Measurements from ENCODE around the gene DNAH17. TPM values are rescaled to one million over a fixed set of nuclear protein-coding genes. Genes with fewer than 3 reads are reported as not detected.

The DNAH17 gene
- total and polyA plus RNA-seq, 2 of the 8 experiments (the other 6 are each of a cell fraction or from before 2014, with no cell fraction given), result 0.14 to 0.67 TPM

DNA sequence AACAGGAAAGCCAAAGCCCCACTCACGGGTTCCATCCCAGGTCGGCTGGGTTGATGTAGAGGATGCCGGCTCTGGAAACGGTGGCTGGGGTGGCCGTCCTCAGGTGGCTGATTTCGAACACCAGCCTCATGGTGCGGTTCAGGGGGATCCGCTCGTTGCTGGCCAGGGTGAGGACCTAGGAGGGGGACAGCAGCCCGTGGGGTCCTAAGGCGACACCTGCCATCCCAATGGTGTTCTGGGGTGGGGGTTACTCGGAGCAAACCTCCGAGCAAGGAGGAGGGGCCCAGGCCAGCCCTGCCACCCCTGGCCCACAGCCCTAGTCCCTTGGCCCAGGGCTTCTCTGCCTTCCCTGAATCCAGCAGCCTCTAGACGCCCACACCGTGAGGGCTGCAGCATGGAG lies 86.5 kb downstream of the DNAH17 start:
- H3K4me3 ChIP-seq (ENCODE audit: extremely low read depth in 1 of 4, insufficient read depth in 2 of 4, low read depth in 3 of 4, low read length in 4 of 4), result no peak overlapping the region
- H2BK120ac ChIP-seq (replicated peaks; ENCODE audit: low read depth, low read length), result no peak overlapping the region
- no peak overlapping the region for H3K9ac ChIP-seq (replicated peaks in 1 of 4; ENCODE audit: extremely low read depth in 1 of 4, low read depth in 3 of 4, low read length in 3 of 4)
- no peak overlapping the region for H4K5ac ChIP-seq (ENCODE audit: insufficient read length, low read depth, low read length)
- H3K79me2 ChIP-seq (ENCODE audit: control insufficient read depth in 1 of 2, insufficient read depth in 2 of 2, low read length in 2 of 2), result no peaks in the 10 kb centered on the region
- no peak overlapping the region for H3K4ac ChIP-seq (replicated peaks; ENCODE audit: insufficient read length, low read depth, low read length)
- H3K18ac ChIP-seq (ENCODE audit: extremely low read depth, low read length), result no peak overlapping the region
- 88% methylated on average over 13 of the region's 15 CpGs; no CpG with 5 or more reads in 1 of the 2 experiments for WGBS, 2 experiments (ENCODE audit: extremely low coverage in 1 of 2, insufficient coverage in 1 of 2, insufficient read length in 1 of 2, insufficient replicate concordance in 2 of 2, low coverage in 1 of 2, low lambda C conversion rate in 2 of 2, missing lambda C conversion rate in 1 of 2)
- H3K23me2 ChIP-seq (ENCODE audit: low read depth, low read length), result peaks cover 1% of the 10 kb centered on the region; the same call in 1 of the 2 replicates
- peaks cover 0 to 1% (median 0%) of the 10 kb centered on the region in 4 experiments; a peak in 2 of 7 replicates for H3K4me1 ChIP-seq (replicated peaks in 1 of 4; ENCODE audit: control insufficient read depth in 3 of 4, insufficient read depth in 4 of 4, low read length in 3 of 4)
- H2AK5ac ChIP-seq (ENCODE audit: low read depth, low read length), result no peak overlapping the region
- no peak overlapping the region for H3K14ac ChIP-seq (ENCODE audit: insufficient read length)
- TF ChIP-seq CBX5 (IDR thresholded peaks at IDR 0.05; ENCODE audit: low read depth, low read length), result no peak
- no peak for TF ChIP-seq MAFK (IDR thresholded peaks at IDR 0.05; ENCODE audit: low read depth, low read length)
- no peak overlapping the region for H3K4me2 ChIP-seq (ENCODE audit: insufficient read depth in 1 of 2, low read depth in 2 of 2, low read length in 2 of 2)
- peaks cover 0 to 3% (median 0%) of the 10 kb centered on the region in 4 experiments; a peak in 4 of 7 replicates for H3K27me3 ChIP-seq (replicated peaks in 1 of 4; ENCODE audit: control insufficient read depth in 3 of 4, extremely low read depth in 1 of 4, insufficient read depth in 3 of 4, low read length in 3 of 4)
- H2BK20ac ChIP-seq (ENCODE audit: low read length), result no peak overlapping the region
- CTCF ChIA-PET (ENCODE audit: partially characterized antibody), result no interaction called here
- H3K27ac ChIP-seq (ENCODE audit: low read depth, low read length), result no peak overlapping the region
- no peak for FAIRE-seq
- H2BK5ac ChIP-seq (ENCODE audit: low read depth, low read length), result no peak overlapping the region; the same call in 1 of the 2 replicates
- H2AFZ ChIP-seq (ENCODE audit: low read length), result no peak overlapping the region
- no peak overlapping the region for H4K8ac ChIP-seq (ENCODE audit: extremely low read depth, insufficient read depth, low read length)
- H3K9me3 ChIP-seq (ENCODE audit: insufficient read depth in 2 of 2, low read depth in 1 of 2, low read length in 1 of 2), result no peaks in the 10 kb centered on the region
- no peaks in the 10 kb centered on the region for H3K36me3 ChIP-seq (ENCODE audit: control insufficient read depth in 2 of 4, insufficient read depth in 4 of 4, low read length in 3 of 4)
- no peaks in the 10 kb centered on the region; the same call in none of the 2 replicates for H3K79me1 ChIP-seq (ENCODE audit: low read depth, low read length)
- H3K23ac ChIP-seq (ENCODE audit: insufficient read length), result no peak overlapping the region
- H4K91ac ChIP-seq (replicated peaks; ENCODE audit: insufficient read length, low read length), result no peak overlapping the region
- no peak overlapping the region for H3K56ac ChIP-seq (replicated peaks; ENCODE audit: insufficient read length, low read depth, low read length)
- no peak overlapping the region for H2BK12ac ChIP-seq (ENCODE audit: low read depth, low read length)
- no peaks in the 10 kb centered on the region for H4K20me1 ChIP-seq (replicated peaks in 1 of 2; ENCODE audit: control insufficient read depth in 1 of 2, insufficient read depth in 2 of 2, low read length in 2 of 2)
- POLR2A ChIA-PET (ENCODE audit: partially characterized antibody), result no interaction called here
- H2BK15ac ChIP-seq (ENCODE audit: low read length), result no peak overlapping the region
- no peak for DNase-seq (ENCODE audit: low read depth in 1 of 2, low spot score in 2 of 2)
